ENCODE data around the gene RASSF10.
"Not testable (repeated sequence)": the region's sequence is repeated elsewhere in the genome, so short reads cannot be mapped to it uniquely, and the experiment has no call there.

RASSF10 gene

GRCh38 chr11:13040969-13041561 lies 31.9 kb downstream of the RASSF10 start:
- Histone ChIP-seq H3K9me3 (no peaks in the 10 kb centered on the region), H3K4me1 (no peaks in the 10 kb centered on the region), H3K4me3 (no peak overlapping the region), H3K27me3 (ENCODE audit: low read depth) (peaks cover 12% of the 10 kb centered on the region; the same call in 1 of the 2 replicates), H3K36me3 (replicated peaks) (no peaks in the 10 kb centered on the region; the same call in 1 of the 2 replicates)
- DNase-seq (ENCODE audit: low spot score in 2 of 2), result no peak
- in situ Hi-C loops (cut with MboI; ENCODE audit: low sequenced_read_pairs), result no loop called here

- in situ Hi-C loops (cut with MboI; ENCODE audit: low sequenced_read_pairs), result no loop called here
- Histone ChIP-seq H3K4me1 (no peaks in the 10 kb centered on the region), H3K9me3 (no peaks in the 10 kb centered on the region), H3K36me3 (replicated peaks) (no peaks in the 10 kb centered on the region), H3K4me3 (no peak overlapping the region), H3K27me3 (ENCODE audit: low read depth) (peaks cover 5% of the 10 kb centered on the region; the same call in 1 of the 2 replicates)
- DNase-seq (ENCODE audit: low spot score in 2 of 2), result no peak
Measured at GRCh38 chr11:13042873-13043342, 33.8 kb downstream of the RASSF10 start.

GRCh38 chr11:13043912-13044628 lies 35.0 kb downstream of the RASSF10 start:
- H3K4me3 ChIP-seq, result no peak overlapping the region
- H3K27me3 ChIP-seq (ENCODE audit: low read depth), result no peaks in the 10 kb centered on the region
- no peaks in the 10 kb centered on the region for H3K36me3 ChIP-seq (replicated peaks)
- in situ Hi-C loops (cut with MboI; ENCODE audit: low sequenced_read_pairs), result no loop called here
- DNase-seq (ENCODE audit: low spot score in 2 of 2), result no peak
- H3K9me3 ChIP-seq, result no peaks in the 10 kb centered on the region
- no peaks in the 10 kb centered on the region for H3K4me1 ChIP-seq

- H3K9me3 ChIP-seq; H3K4me3 ChIP-seq; H3K4me1 ChIP-seq; H3K36me3 ChIP-seq (replicated peaks); H3K27me3 ChIP-seq (ENCODE audit: low read depth); in situ Hi-C loops (cut with MboI; ENCODE audit: low sequenced_read_pairs); DNase-seq (ENCODE audit: low spot score in 2 of 2): not testable (repeated sequence)
Measured at GRCh38 chr11:13045089-13045488, 36.0 kb downstream of the RASSF10 start.

- in situ Hi-C loops (cut with MboI; ENCODE audit: low sequenced_read_pairs), result no loop called here
- Histone ChIP-seq H3K27me3 (ENCODE audit: low read depth) (no peaks in the 10 kb centered on the region), H3K4me3 (no peak overlapping the region), H3K36me3 (replicated peaks) (no peaks in the 10 kb centered on the region), H3K9me3 (no peaks in the 10 kb centered on the region), H3K4me1 (no peaks in the 10 kb centered on the region)
- no peak for DNase-seq (ENCODE audit: low spot score in 2 of 2)
Measured at GRCh38 chr11:13045734-13046133, 36.6 kb downstream of the RASSF10 start.

- DNase-seq (ENCODE audit: low spot score in 2 of 2), result no peak
- Histone ChIP-seq H3K4me3 (no peak overlapping the region), H3K9me3 (no peaks in the 10 kb centered on the region), H3K27me3 (ENCODE audit: low read depth) (0 out of 2 replicates have a peak, but pooled peaks cover 2% of the 10 kb centered on the region), H3K4me1 (no peaks in the 10 kb centered on the region), H3K36me3 (replicated peaks) (no peaks in the 10 kb centered on the region)
- in situ Hi-C loops (cut with MboI; ENCODE audit: low sequenced_read_pairs), result no loop called here
Measured at GRCh38 chr11:13046637-13047570, 37.8 kb downstream of the RASSF10 start.

GRCh38 chr11:13047884-13048283 lies 38.8 kb downstream of the RASSF10 start:
- in situ Hi-C loops (cut with MboI; ENCODE audit: low sequenced_read_pairs), result no loop called here
- H3K36me3 ChIP-seq (replicated peaks), result no peaks in the 10 kb centered on the region
- no peaks in the 10 kb centered on the region for H3K9me3 ChIP-seq
- DNase-seq (ENCODE audit: low spot score in 2 of 2), result no peak
- H3K4me1 ChIP-seq, result no peaks in the 10 kb centered on the region
- no peak overlapping the region for H3K4me3 ChIP-seq
- H3K27me3 ChIP-seq (ENCODE audit: low read depth), result 0 out of 2 replicates have a peak, but pooled peaks cover 3% of the 10 kb centered on the region

GRCh38 chr11:13051257-13051656 lies 42.1 kb downstream of the RASSF10 start:
- no peaks in the 10 kb centered on the region for H3K9me3 ChIP-seq
- H3K27me3 ChIP-seq (ENCODE audit: low read depth), result 0 out of 2 replicates have a peak, but pooled peaks cover 3% of the 10 kb centered on the region
- H3K4me3 ChIP-seq, result no peak overlapping the region
- no peaks in the 10 kb centered on the region for H3K36me3 ChIP-seq (replicated peaks)
- no peak for DNase-seq (ENCODE audit: low spot score in 2 of 2)
- H3K4me1 ChIP-seq, result no peaks in the 10 kb centered on the region
- in situ Hi-C loops (cut with MboI; ENCODE audit: low sequenced_read_pairs), result no loop called here

GRCh38 chr11:13052130-13052571 lies 43.0 kb downstream of the RASSF10 start:
- in situ Hi-C loops (cut with MboI; ENCODE audit: low sequenced_read_pairs), result no loop called here
- no peaks in the 10 kb centered on the region for H3K36me3 ChIP-seq (replicated peaks)
- no peak overlapping the region for H3K4me3 ChIP-seq
- no peaks in the 10 kb centered on the region for H3K4me1 ChIP-seq
- DNase-seq (ENCODE audit: low spot score in 2 of 2), result no peak
- 0 out of 2 replicates have a peak, but pooled peaks cover 3% of the 10 kb centered on the region for H3K27me3 ChIP-seq (ENCODE audit: low read depth)
- H3K9me3 ChIP-seq, result no peaks in the 10 kb centered on the region

- Histone ChIP-seq H3K4me1 (no peaks in the 10 kb centered on the region), H3K27me3 (ENCODE audit: low read depth) (0 out of 2 replicates have a peak, but pooled peaks cover 3% of the 10 kb centered on the region), H3K4me3 (no peak overlapping the region), H3K36me3 (replicated peaks) (no peaks in the 10 kb centered on the region), H3K9me3 (no peaks in the 10 kb centered on the region)
- in situ Hi-C loops (cut with MboI; ENCODE audit: low sequenced_read_pairs), result no loop called here
- DNase-seq (ENCODE audit: low spot score in 2 of 2), result no peak
Measured at GRCh38 chr11:13053255-13053917, 44.3 kb downstream of the RASSF10 start.

GRCh38 chr11:13054278-13054677 lies 45.2 kb downstream of the RASSF10 start:
- H3K27me3 ChIP-seq (ENCODE audit: low read depth), result 0 out of 2 replicates have a peak, but pooled peaks cover 3% of the 10 kb centered on the region
- in situ Hi-C loops (cut with MboI; ENCODE audit: low sequenced_read_pairs), result no loop called here
- no peaks in the 10 kb centered on the region for H3K36me3 ChIP-seq (replicated peaks)
- no peaks in the 10 kb centered on the region for H3K4me1 ChIP-seq
- DNase-seq (ENCODE audit: low spot score in 2 of 2), result no peak
- H3K4me3 ChIP-seq, result no peak overlapping the region
- no peaks in the 10 kb centered on the region for H3K9me3 ChIP-seq

- H3K9me3 ChIP-seq, result no peaks in the 10 kb centered on the region
- H3K36me3 ChIP-seq (replicated peaks), result no peaks in the 10 kb centered on the region
- H3K4me3 ChIP-seq, result no peak overlapping the region
- 0 out of 2 replicates have a peak, but pooled peaks cover 3% of the 10 kb centered on the region for H3K27me3 ChIP-seq (ENCODE audit: low read depth)
- DNase-seq (ENCODE audit: low spot score in 2 of 2), result no peak
- H3K4me1 ChIP-seq, result no peaks in the 10 kb centered on the region
- in situ Hi-C loops (cut with MboI; ENCODE audit: low sequenced_read_pairs), result no loop called here
Measured at GRCh38 chr11:13055200-13055599, 46.1 kb downstream of the RASSF10 start.
